ENCODE data around the gene P2RX5.

Gene P2RX5

DNA sequence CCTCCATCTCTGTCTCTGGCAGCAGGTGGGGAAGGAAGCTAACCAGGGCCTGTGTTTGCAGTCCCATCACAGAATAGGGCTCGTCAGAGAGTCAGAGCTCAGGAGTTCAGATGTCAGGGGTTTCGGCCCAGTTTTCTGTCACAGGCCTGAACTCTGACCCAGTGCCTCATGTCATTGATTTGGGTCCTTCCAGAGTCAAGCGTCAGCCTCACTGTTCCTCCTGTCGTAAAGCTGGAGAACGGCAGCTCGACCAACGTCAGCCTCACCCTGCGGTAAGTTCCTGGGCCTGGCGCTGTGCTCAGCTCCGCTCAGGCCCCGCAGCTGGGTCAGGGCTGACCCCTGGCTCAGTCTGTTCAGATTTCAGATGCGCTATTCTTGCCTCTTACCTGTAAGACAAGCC lies 48.7 kb downstream of the P2RX5 start:
- Histone ChIP-seq H2BK5ac (ENCODE audit: low read length) (no peak overlapping the region), H2BK15ac (replicated peaks; ENCODE audit: low read depth) (no peak overlapping the region), H3K27ac (ENCODE audit: low read depth, low read length) (no peak overlapping the region), H3K79me1 (ENCODE audit: low read length) (no peaks in the 10 kb centered on the region), H3K4me3 (ENCODE audit: low read length) (no peak overlapping the region), H3K36me3 (ENCODE audit: control insufficient read depth, insufficient read depth, low read length) (peaks cover 1% of the 10 kb centered on the region), H3K79me2 (ENCODE audit: control insufficient read depth, insufficient read depth, low read length) (no peaks in the 10 kb centered on the region), H3K27me3 (ENCODE audit: insufficient read depth, low read length, poor library complexity) (no peaks in the 10 kb centered on the region), H3K18ac (ENCODE audit: low read length) (no peak overlapping the region), H3K4me2 (ENCODE audit: low read length) (no peak overlapping the region), H2AK5ac (ENCODE audit: low read length) (no peak overlapping the region), H3K56ac (ENCODE audit: low read length) (no peak overlapping the region), H4K8ac (ENCODE audit: low read depth, low read length) (no peak overlapping the region), H4K5ac (ENCODE audit: low read length) (no peak overlapping the region), H2BK120ac (ENCODE audit: low read depth, low read length) (no peak overlapping the region), H3K9ac (ENCODE audit: low read length) (no peak overlapping the region), H3K23ac (ENCODE audit: low read length) (no peak overlapping the region), H3K4me1 (ENCODE audit: control insufficient read depth, low read depth, low read length) (no peaks in the 10 kb centered on the region), H3K4ac (ENCODE audit: low read depth, low read length) (no peak overlapping the region)
- no peak for DNase-seq
- no CpG with 5 or more reads among the region's 12 CpGs for WGBS (ENCODE audit: extremely low coverage, insufficient coverage, low lambda C conversion rate)

DNA sequence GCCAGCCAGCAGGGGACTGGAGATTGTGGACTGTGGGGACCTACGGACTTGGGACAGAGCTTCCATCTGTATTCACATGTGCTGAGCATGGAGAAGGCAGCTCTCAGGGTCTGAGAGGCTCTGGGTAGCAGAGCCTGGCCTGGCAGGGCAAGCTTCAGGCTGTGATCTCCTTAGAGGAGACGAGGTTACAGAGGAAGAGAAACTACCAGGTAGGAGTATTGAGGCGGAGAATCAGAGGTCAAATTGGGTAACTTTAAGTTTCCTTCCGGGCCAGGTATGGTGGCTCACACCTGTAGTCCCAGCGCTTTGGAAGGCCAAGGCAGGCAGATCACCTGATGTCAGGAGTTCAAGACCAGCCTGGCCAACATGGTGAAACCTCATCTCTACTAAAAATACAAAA lies 50.6 kb downstream of the P2RX5 start:
- Histone ChIP-seq H3K56ac (ENCODE audit: low read length) (no peak overlapping the region), H3K36me3 (ENCODE audit: control insufficient read depth, insufficient read depth, low read length) (peaks cover 1% of the 10 kb centered on the region), H3K23ac (ENCODE audit: low read length) (no peak overlapping the region), H3K4me2 (ENCODE audit: low read length) (no peak overlapping the region), H2AK5ac (ENCODE audit: low read length) (no peak overlapping the region), H3K9ac (ENCODE audit: low read length) (no peak overlapping the region), H3K4ac (ENCODE audit: low read depth, low read length) (no peak overlapping the region), H3K27me3 (ENCODE audit: insufficient read depth, low read length, poor library complexity) (no peaks in the 10 kb centered on the region), H3K79me1 (ENCODE audit: low read length) (no peaks in the 10 kb centered on the region), H4K8ac (ENCODE audit: low read depth, low read length) (no peak overlapping the region), H3K4me1 (ENCODE audit: control insufficient read depth, low read depth, low read length) (no peaks in the 10 kb centered on the region), H3K79me2 (ENCODE audit: control insufficient read depth, insufficient read depth, low read length) (no peaks in the 10 kb centered on the region), H3K27ac (ENCODE audit: low read depth, low read length) (no peak overlapping the region), H2BK120ac (ENCODE audit: low read depth, low read length) (no peak overlapping the region), H2BK15ac (replicated peaks; ENCODE audit: low read depth) (no peak overlapping the region), H2BK5ac (ENCODE audit: low read length) (no peak overlapping the region), H3K4me3 (ENCODE audit: low read length) (no peak overlapping the region), H3K18ac (ENCODE audit: low read length) (no peak overlapping the region), H4K5ac (ENCODE audit: low read length) (no peak overlapping the region)
- WGBS (ENCODE audit: extremely low coverage, insufficient coverage, low lambda C conversion rate) = no CpG with 5 or more reads among the region's 5 CpGs
- DNase-seq = no peak

DNA sequence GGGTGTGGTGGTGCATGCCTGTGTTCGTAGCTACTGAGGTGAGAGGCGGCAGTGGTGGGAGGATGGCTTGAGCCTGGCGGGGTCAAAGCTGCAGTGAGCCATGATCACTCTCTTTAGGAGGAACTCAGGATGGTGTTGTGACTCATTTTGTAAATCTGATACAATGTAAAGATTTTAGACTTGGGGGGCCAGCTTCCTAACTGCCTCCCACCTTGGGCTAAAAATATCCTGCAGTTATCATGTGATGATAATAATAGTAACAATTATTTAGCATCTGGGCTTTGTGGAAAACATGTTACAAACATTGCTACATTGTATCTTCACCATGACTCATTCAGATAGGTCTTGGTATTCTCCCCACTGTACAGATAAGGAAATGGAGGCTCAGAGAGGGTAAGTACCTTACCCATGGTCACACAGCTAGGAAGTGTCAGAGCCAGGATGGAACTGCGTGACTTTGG lies 52.0 kb downstream of the P2RX5 start:
- no peaks in the 10 kb centered on the region for H3K4me1 ChIP-seq (ENCODE audit: control insufficient read depth, low read depth, low read length)
- no peak overlapping the region for H3K23ac ChIP-seq (ENCODE audit: low read length)
- peaks cover 2% of the 10 kb centered on the region for H3K36me3 ChIP-seq (ENCODE audit: control insufficient read depth, insufficient read depth, low read length)
- H2BK120ac ChIP-seq (ENCODE audit: low read depth, low read length) = no peak overlapping the region
- no peak overlapping the region for H2BK5ac ChIP-seq (ENCODE audit: low read length)
- H3K4me3 ChIP-seq (ENCODE audit: low read length) = no peak overlapping the region
- H4K8ac ChIP-seq (ENCODE audit: low read depth, low read length) = no peak overlapping the region
- no peaks in the 10 kb centered on the region for H3K79me1 ChIP-seq (ENCODE audit: low read length)
- no peak for DNase-seq
- H3K79me2 ChIP-seq (ENCODE audit: control insufficient read depth, insufficient read depth, low read length) = no peaks in the 10 kb centered on the region
- no peak overlapping the region for H3K56ac ChIP-seq (ENCODE audit: low read length)
- H3K27me3 ChIP-seq (ENCODE audit: insufficient read depth, low read length, poor library complexity) = no peaks in the 10 kb centered on the region
- H3K27ac ChIP-seq (ENCODE audit: low read depth, low read length) = no peak overlapping the region
- no CpG with 5 or more reads among the region's 4 CpGs for WGBS (ENCODE audit: extremely low coverage, insufficient coverage, low lambda C conversion rate)
- no peak overlapping the region for H2BK15ac ChIP-seq (replicated peaks; ENCODE audit: low read depth)
- H2AK5ac ChIP-seq (ENCODE audit: low read length) = no peak overlapping the region
- H4K5ac ChIP-seq (ENCODE audit: low read length) = no peak overlapping the region
- no peak overlapping the region for H3K18ac ChIP-seq (ENCODE audit: low read length)
- no peak overlapping the region for H3K4ac ChIP-seq (ENCODE audit: low read depth, low read length)
- H3K4me2 ChIP-seq (ENCODE audit: low read length) = no peak overlapping the region
- H3K9ac ChIP-seq (ENCODE audit: low read length) = no peak overlapping the region

DNA sequence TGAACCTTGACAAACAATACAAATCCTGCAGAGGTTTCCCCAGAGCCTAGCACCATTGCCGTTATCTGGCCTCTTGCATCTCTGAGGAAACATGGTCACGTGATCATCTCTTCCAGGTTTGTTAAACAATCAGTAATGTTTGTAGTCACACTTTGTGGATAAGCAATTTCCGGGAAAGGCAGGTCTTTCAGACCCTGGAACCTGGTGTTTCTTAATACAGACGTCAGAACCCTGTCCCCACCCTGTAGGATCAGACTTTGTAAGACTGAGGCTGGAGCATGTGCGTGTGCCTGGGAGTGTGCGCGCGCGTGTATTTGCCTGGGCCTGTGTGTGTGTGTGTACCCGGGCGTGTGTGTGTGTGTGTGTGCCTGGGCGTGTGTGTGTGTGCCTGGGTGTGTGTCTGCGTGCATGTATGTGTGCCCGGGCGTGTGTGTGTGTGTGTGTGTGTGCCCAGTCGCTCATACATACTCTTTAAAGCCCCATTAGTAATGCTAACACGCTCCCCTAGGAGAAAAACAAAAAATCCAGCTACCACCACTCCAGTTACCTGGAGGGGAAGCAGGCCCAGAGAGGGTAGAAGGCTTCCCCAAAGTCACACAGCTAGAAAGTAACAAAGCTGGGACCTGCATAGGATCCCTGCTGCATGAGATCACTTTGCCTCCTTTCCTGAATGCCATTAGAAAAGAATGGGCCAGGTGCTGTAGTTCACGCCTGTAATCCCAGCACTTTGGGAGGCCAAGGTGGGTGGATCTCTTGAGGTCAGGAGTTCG lies 54.1 kb downstream of the P2RX5 start:
- H3K23ac ChIP-seq (ENCODE audit: low read length) = no peak overlapping the region
- H3K4me1 ChIP-seq (ENCODE audit: control insufficient read depth, low read depth, low read length) = no peaks in the 10 kb centered on the region
- H3K4me3 ChIP-seq (ENCODE audit: low read length) = no peak overlapping the region
- no peaks in the 10 kb centered on the region for H3K27me3 ChIP-seq (ENCODE audit: insufficient read depth, low read length, poor library complexity)
- H3K36me3 ChIP-seq (ENCODE audit: control insufficient read depth, insufficient read depth, low read length) = peaks cover 2% of the 10 kb centered on the region
- no peak overlapping the region for H2BK5ac ChIP-seq (ENCODE audit: low read length)
- H3K27ac ChIP-seq (ENCODE audit: low read depth, low read length) = no peak overlapping the region
- peak; percentile 63 for DNase-seq
- no peak overlapping the region for H3K4ac ChIP-seq (ENCODE audit: low read depth, low read length)
- H4K8ac ChIP-seq (ENCODE audit: low read depth, low read length) = no peak overlapping the region
- no CpG with 5 or more reads among the region's 19 CpGs for WGBS (ENCODE audit: extremely low coverage, insufficient coverage, low lambda C conversion rate)
- H3K9ac ChIP-seq (ENCODE audit: low read length) = no peak overlapping the region
- H3K4me2 ChIP-seq (ENCODE audit: low read length) = no peak overlapping the region
- no peak overlapping the region for H2AK5ac ChIP-seq (ENCODE audit: low read length)
- H3K18ac ChIP-seq (ENCODE audit: low read length) = no peak overlapping the region
- H3K79me1 ChIP-seq (ENCODE audit: low read length) = no peaks in the 10 kb centered on the region
- no peak overlapping the region for H2BK15ac ChIP-seq (replicated peaks; ENCODE audit: low read depth)
- H2BK120ac ChIP-seq (ENCODE audit: low read depth, low read length) = no peak overlapping the region
- H3K79me2 ChIP-seq (ENCODE audit: control insufficient read depth, insufficient read depth, low read length) = no peaks in the 10 kb centered on the region
- H4K5ac ChIP-seq (ENCODE audit: low read length) = no peak overlapping the region
- H3K56ac ChIP-seq (ENCODE audit: low read length) = no peak overlapping the region

DNA sequence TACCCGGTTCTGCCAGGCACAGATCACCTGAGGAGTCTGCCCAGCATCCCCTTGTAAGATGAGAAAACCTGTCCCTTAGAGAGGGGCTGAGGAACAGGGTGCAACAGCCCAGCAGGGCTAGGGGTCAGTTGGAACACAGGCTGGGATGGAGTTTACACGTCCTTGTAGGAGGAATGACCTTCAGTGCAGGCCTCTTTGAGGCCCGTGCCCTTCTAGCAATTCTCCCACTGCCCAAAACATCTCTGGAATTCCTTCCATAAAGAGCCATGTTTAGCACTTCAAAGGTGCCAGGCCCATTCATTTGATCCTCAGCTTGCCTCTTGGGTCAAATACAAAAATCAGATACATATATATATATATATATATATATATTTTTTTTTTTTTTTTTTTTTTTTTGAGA lies 54.9 kb downstream of the P2RX5 start:
- no CpG with 5 or more reads among the region's 3 CpGs for WGBS (ENCODE audit: extremely low coverage, insufficient coverage, low lambda C conversion rate)
- H3K27ac ChIP-seq (ENCODE audit: low read depth, low read length) = no peak overlapping the region
- H2BK120ac ChIP-seq (ENCODE audit: low read depth, low read length) = no peak overlapping the region
- H3K27me3 ChIP-seq (ENCODE audit: insufficient read depth, low read length, poor library complexity) = no peaks in the 10 kb centered on the region
- no peaks in the 10 kb centered on the region for H3K79me1 ChIP-seq (ENCODE audit: low read length)
- peaks cover 2% of the 10 kb centered on the region for H3K36me3 ChIP-seq (ENCODE audit: control insufficient read depth, insufficient read depth, low read length)
- no peak overlapping the region for H3K23ac ChIP-seq (ENCODE audit: low read length)
- H3K4ac ChIP-seq (ENCODE audit: low read depth, low read length) = no peak overlapping the region
- DNase-seq = peak; percentile 26
- no peak overlapping the region for H2BK15ac ChIP-seq (replicated peaks; ENCODE audit: low read depth)
- H2BK5ac ChIP-seq (ENCODE audit: low read length) = no peak overlapping the region
- H3K4me3 ChIP-seq (ENCODE audit: low read length) = no peak overlapping the region
- no peaks in the 10 kb centered on the region for H3K4me1 ChIP-seq (ENCODE audit: control insufficient read depth, low read depth, low read length)
- no peak overlapping the region for H3K56ac ChIP-seq (ENCODE audit: low read length)
- H2AK5ac ChIP-seq (ENCODE audit: low read length) = no peak overlapping the region
- no peak overlapping the region for H3K18ac ChIP-seq (ENCODE audit: low read length)
- no peaks in the 10 kb centered on the region for H3K79me2 ChIP-seq (ENCODE audit: control insufficient read depth, insufficient read depth, low read length)
- no peak overlapping the region for H3K9ac ChIP-seq (ENCODE audit: low read length)
- no peak overlapping the region for H3K4me2 ChIP-seq (ENCODE audit: low read length)
- no peak overlapping the region for H4K8ac ChIP-seq (ENCODE audit: low read depth, low read length)
- H4K5ac ChIP-seq (ENCODE audit: low read length) = no peak overlapping the region
